Spinal cord (tissue), 10 donors: ENCODE measurements around the gene ABTB2. TPM values are rescaled to one million over a fixed set of nuclear protein-coding genes. Genes with fewer than 3 reads are reported as not detected.

ENCODE experiments used
- DNase-seq, 6 donors: peaks; one replicate each; pipeline versions ENCODE4 v3.0.0 to v3.0.0-alpha.2; 2013 to 2015; ENCODE audit warnings: low spot score in 6 of 6, low read depth in 4 of 6
- H3K27ac ChIP-seq: one replicate; pipeline ENCODE4 v1.5.1; 2013; ENCODE audit warnings: low read depth, low read length, control low read depth
- H3K27me3 ChIP-seq: one replicate; pipeline ENCODE4 v1.6.1; 2013; ENCODE audit warnings: low read length; ENCODE audit not compliant: control insufficient read depth, insufficient read depth
- H3K36me3 ChIP-seq: one replicate; pipeline ENCODE4 v1.6.1; 2013; ENCODE audit warnings: low read length; ENCODE audit not compliant: control insufficient read depth, insufficient read depth
- H3K4me1 ChIP-seq: one replicate; pipeline ENCODE4 v1.6.1; 2013; ENCODE audit warnings: low read length; ENCODE audit not compliant: control insufficient read depth, insufficient read depth
- H3K4me3 ChIP-seq: one replicate; pipeline ENCODE4 v1.5.1; 2013; ENCODE audit warnings: low read depth, low read length, control low read depth
- H3K9me3 ChIP-seq: one replicate; pipeline ENCODE4 v1.6.1; 2013; ENCODE audit warnings: low read length; ENCODE audit not compliant: control insufficient read depth, insufficient read depth
- WGBS: methylation state at CpG from one replicate; pipeline ENCODE4 v1.1.5; 2013; ENCODE audit warnings: missing lambda C conversion rate; ENCODE audit not compliant: insufficient coverage; 5-methylcytosine and 5-hydroxymethylcytosine counted together
- polyA plus RNA-seq, 2 donors: library from polyadenylated mRNA; unstranded; fragments of 120-200 nt; gene quantifications; one replicate each; pipeline ENCODE4 v1.2.1, GENCODE V29; 2013; ENCODE audit not compliant: insufficient read length in 2 of 2
- total RNA-seq, 2 donors: library from RNA; depleted of rRNA in 1 of 2; stranded (reverse); fragments of 120-200 nt in 1 of 2; fragments of >200 nt in 1 of 2; gene quantifications; one replicate each; pipeline versions ENCODE4 v1.2.3 to v1.2.4, GENCODE V29; 2013 to 2014
- donor health status: healthy.

The ABTB2 gene
- total and polyA plus RNA-seq, 4 donors, result 4.0 to 16.8 (median 9.4) TPM

GRCh38 chr11:34158661-34159060, 199.1 kb downstream of the ABTB2 start:
- Histone ChIP-seq H3K36me3 (peaks cover 89% of the 10 kb centered on the region), H3K9me3 (no peaks in the 10 kb centered on the region), H3K27ac (no peak overlapping the region), H3K4me1 (peaks cover 29% of the 10 kb centered on the region), H3K27me3 (no peaks in the 10 kb centered on the region), H3K4me3 (no peak overlapping the region)
- DNase-seq, result no peak
- 94% methylated on average over 6 of the region's 6 CpGs for WGBS

- DNase-seq, result no peak
- 93% methylated on average over 9 of the region's 9 CpGs for WGBS
- H3K36me3 ChIP-seq, result peaks cover 90% of the 10 kb centered on the region
- no peak overlapping the region for H3K27ac ChIP-seq
- H3K9me3 ChIP-seq, result no peaks in the 10 kb centered on the region
- peaks cover 29% of the 10 kb centered on the region for H3K4me1 ChIP-seq
- no peak overlapping the region for H3K4me3 ChIP-seq
- no peaks in the 10 kb centered on the region for H3K27me3 ChIP-seq
These were observed 200.6 kb downstream of the ABTB2 start for GRCh38 chr11:34157163-34157562.

GRCh38 chr11:34155757-34156062, 202.1 kb downstream of the ABTB2 start:
- Histone ChIP-seq H3K36me3 (peaks cover 91% of the 10 kb centered on the region), H3K4me3 (no peak overlapping the region), H3K9me3 (no peaks in the 10 kb centered on the region), H3K4me1 (peaks cover 29% of the 10 kb centered on the region), H3K27ac (no peak overlapping the region), H3K27me3 (no peaks in the 10 kb centered on the region)
- WGBS, result 71% methylated on average over 2 of the region's 2 CpGs
- DNase-seq, result no peak

- DNase-seq, result peak in 1 of 6 donors; percentile 45
- H3K4me3 ChIP-seq, result no peak overlapping the region
- H3K36me3 ChIP-seq, result peaks cover 91% of the 10 kb centered on the region
- no peak overlapping the region for H3K27ac ChIP-seq
- H3K27me3 ChIP-seq, result no peaks in the 10 kb centered on the region
- no peaks in the 10 kb centered on the region for H3K9me3 ChIP-seq
- 74% methylated on average over 15 of the region's 15 CpGs for WGBS
- peaks cover 27% of the 10 kb centered on the region for H3K4me1 ChIP-seq
These were observed 202.6 kb downstream of the ABTB2 start for GRCh38 chr11:34155057-34155756.

GRCh38 chr11:34154059-34154875, 203.5 kb downstream of the ABTB2 start:
- Histone ChIP-seq H3K4me3 (no peak overlapping the region), H3K36me3 (peaks cover 91% of the 10 kb centered on the region), H3K4me1 (peaks cover 23% of the 10 kb centered on the region), H3K27me3 (no peaks in the 10 kb centered on the region), H3K27ac (no peak overlapping the region), H3K9me3 (no peaks in the 10 kb centered on the region)
- 83% methylated on average over 13 of the region's 16 CpGs for WGBS
- no peak for DNase-seq

- H3K36me3 ChIP-seq, result peaks cover 91% of the 10 kb centered on the region
These were observed 205.6 kb downstream of the ABTB2 start for GRCh38 chr11:34151916-34152845.

GRCh38 chr11:34151166-34151565, 206.6 kb downstream of the ABTB2 start:
- no peak for DNase-seq
- WGBS, result 95% methylated on average over 5 of the region's 5 CpGs
- Histone ChIP-seq H3K36me3 (peaks cover 94% of the 10 kb centered on the region), H3K27ac (no peak overlapping the region), H3K4me3 (no peak overlapping the region), H3K27me3 (no peaks in the 10 kb centered on the region), H3K4me1 (peaks cover 29% of the 10 kb centered on the region), H3K9me3 (no peaks in the 10 kb centered on the region)

More at GRCh38 chr11:34151916-34152845, 205.6 kb downstream of the ABTB2 start:
- Histone ChIP-seq H3K27me3 (no peaks in the 10 kb centered on the region), H3K9me3 (no peaks in the 10 kb centered on the region), H3K27ac (no peak overlapping the region), H3K4me3 (no peak overlapping the region), H3K4me1 (peaks cover 29% of the 10 kb centered on the region)
- no peak for DNase-seq
- 96% methylated on average over 15 of the region's 18 CpGs for WGBS

GRCh38 chr11:34150494-34151151, 207.2 kb downstream of the ABTB2 start:
- Histone ChIP-seq H3K4me1 (peaks cover 24% of the 10 kb centered on the region), H3K36me3 (peaks cover 93% of the 10 kb centered on the region), H3K9me3 (no peaks in the 10 kb centered on the region), H3K4me3 (no peak overlapping the region), H3K27ac (no peak overlapping the region), H3K27me3 (no peaks in the 10 kb centered on the region)
- no peak for DNase-seq
- 88% methylated on average over 4 of the region's 6 CpGs for WGBS

GRCh38 chr11:34149786-34150185, 208.0 kb downstream of the ABTB2 start:
- no peak overlapping the region for H3K4me3 ChIP-seq
- H3K27me3 ChIP-seq, result no peaks in the 10 kb centered on the region
- H3K4me1 ChIP-seq, result peaks cover 16% of the 10 kb centered on the region
- 76% methylated on average over 13 of the region's 13 CpGs for WGBS
- H3K27ac ChIP-seq, result no peak overlapping the region
- DNase-seq, result peak in 1 of 6 donors; percentile 28
- peaks cover 91% of the 10 kb centered on the region for H3K36me3 ChIP-seq
- H3K9me3 ChIP-seq, result no peaks in the 10 kb centered on the region
